NCI-H510A treated with DMSO at 0.1 percent for 48 hours (cell line): ENCODE data around the gene SYNPO.

Experiments used
- DNase-seq: peaks from one replicate; lab custom pipeline; 2025; lab: John Stamatoyannopoulos, UW

The SYNPO gene

GRCh38 chr5:150641824-150642566 lies 1.5 kb downstream of the SYNPO start:
- no peak for DNase-seq

GRCh38 chr5:150642567-150642927 lies 2.1 kb downstream of the SYNPO start:
- no peak for DNase-seq

GRCh38 chr5:150642991-150643710 lies 2.7 kb downstream of the SYNPO start:
- DNase-seq, result no peak

GRCh38 chr5:150644058-150644457 lies 3.6 kb downstream of the SYNPO start:
- DNase-seq, result no peak

- no peak for DNase-seq
Observed at GRCh38 chr5:150644514-150644913, 4.1 kb downstream of the SYNPO start.

GRCh38 chr5:150645070-150645700 lies 4.7 kb downstream of the SYNPO start:
- no peak for DNase-seq

GRCh38 chr5:150647275-150648251 lies 7.1 kb downstream of the SYNPO start:
- DNase-seq, result no peak

- no peak for DNase-seq
Observed at GRCh38 chr5:150648294-150649107, 8.0 kb downstream of the SYNPO start.

- DNase-seq, result no peak
Observed at GRCh38 chr5:150649108-150650020, 8.9 kb downstream of the SYNPO start.

GRCh38 chr5:150650021-150651006 lies 9.9 kb downstream of the SYNPO start:
- DNase-seq, result no peak

- no peak for DNase-seq
Observed at GRCh38 chr5:150651382-150651781, 10.9 kb downstream of the SYNPO start.

- DNase-seq, result no peak
Observed at GRCh38 chr5:150651924-150652671, 11.6 kb downstream of the SYNPO start.

GRCh38 chr5:150653145-150653761 lies 12.8 kb downstream of the SYNPO start:
- no peak for DNase-seq

- no peak for DNase-seq
Observed at GRCh38 chr5:150653762-150654556, 13.5 kb downstream of the SYNPO start.

GRCh38 chr5:150655221-150655620 lies 14.8 kb downstream of the SYNPO start:
- DNase-seq, result no peak
